Measurements from ENCODE around the gene CTNNA3. TPM values are rescaled to one million over a fixed set of nuclear protein-coding genes. Genes with fewer than 3 reads are reported as not detected.

CTNNA3 gene
- polyA plus RNA-seq, 1 experiment = not detected

DNA sequence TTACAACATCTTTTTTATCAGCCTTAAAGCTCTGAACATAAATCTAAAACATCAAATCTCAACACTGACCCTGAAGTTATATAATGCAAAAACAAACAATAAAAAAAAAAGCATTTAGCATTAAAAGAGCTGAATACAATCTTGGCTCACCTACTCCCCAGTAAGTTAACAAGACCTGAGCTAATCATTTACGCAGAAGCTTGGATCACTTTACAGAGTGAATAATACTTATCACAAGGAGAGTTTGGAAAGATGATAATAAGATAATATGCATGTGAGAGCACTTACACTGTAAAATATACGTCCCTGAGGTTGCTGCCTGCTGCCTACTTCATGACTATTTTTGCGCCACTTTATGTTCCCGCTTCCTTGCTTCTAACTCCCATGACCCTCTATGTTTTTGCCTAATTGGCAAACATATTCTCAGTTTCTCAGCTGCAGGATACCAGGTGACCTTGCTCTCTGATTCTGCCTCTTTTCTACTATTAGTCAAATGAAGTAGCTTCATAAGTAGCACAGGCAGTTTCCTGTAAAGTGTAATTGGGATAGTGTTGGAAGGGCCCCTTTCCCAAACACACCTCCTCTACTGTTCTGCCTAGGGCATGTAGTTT, 436.6 kb downstream of the CTNNA3 start:
- ChIA-PET POLR2A (no interaction called here), CTCF (no interaction called here)
- no peak for DNase-seq (ENCODE audit: low read depth)
- Histone ChIP-seq H3K27me3 (ENCODE audit: control insufficient read depth, insufficient read depth, low read length) (no peaks in the 10 kb centered on the region), H3K36me3 (ENCODE audit: control insufficient read depth, insufficient read depth, low read length) (no peaks in the 10 kb centered on the region), H3K4me3 (ENCODE audit: low read depth, low read length) (no peak overlapping the region)
- TF ChIP-seq, protein P1, sequence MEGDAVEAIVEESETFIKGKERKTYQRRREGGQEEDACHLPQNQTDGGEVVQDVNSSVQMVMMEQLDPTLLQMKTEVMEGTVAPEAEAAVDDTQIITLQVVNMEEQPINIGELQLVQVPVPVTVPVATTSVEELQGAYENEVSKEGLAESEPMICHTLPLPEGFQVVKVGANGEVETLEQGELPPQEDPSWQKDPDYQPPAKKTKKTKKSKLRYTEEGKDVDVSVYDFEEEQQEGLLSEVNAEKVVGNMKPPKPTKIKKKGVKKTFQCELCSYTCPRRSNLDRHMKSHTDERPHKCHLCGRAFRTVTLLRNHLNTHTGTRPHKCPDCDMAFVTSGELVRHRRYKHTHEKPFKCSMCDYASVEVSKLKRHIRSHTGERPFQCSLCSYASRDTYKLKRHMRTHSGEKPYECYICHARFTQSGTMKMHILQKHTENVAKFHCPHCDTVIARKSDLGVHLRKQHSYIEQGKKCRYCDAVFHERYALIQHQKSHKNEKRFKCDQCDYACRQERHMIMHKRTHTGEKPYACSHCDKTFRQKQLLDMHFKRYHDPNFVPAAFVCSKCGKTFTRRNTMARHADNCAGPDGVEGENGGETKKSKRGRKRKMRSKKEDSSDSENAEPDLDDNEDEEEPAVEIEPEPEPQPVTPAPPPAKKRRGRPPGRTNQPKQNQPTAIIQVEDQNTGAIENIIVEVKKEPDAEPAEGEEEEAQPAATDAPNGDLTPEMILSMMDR (IDR thresholded peaks at IDR 0.05; ENCODE audit: insufficient read depth, low read depth, low read length) = no peak

DNA sequence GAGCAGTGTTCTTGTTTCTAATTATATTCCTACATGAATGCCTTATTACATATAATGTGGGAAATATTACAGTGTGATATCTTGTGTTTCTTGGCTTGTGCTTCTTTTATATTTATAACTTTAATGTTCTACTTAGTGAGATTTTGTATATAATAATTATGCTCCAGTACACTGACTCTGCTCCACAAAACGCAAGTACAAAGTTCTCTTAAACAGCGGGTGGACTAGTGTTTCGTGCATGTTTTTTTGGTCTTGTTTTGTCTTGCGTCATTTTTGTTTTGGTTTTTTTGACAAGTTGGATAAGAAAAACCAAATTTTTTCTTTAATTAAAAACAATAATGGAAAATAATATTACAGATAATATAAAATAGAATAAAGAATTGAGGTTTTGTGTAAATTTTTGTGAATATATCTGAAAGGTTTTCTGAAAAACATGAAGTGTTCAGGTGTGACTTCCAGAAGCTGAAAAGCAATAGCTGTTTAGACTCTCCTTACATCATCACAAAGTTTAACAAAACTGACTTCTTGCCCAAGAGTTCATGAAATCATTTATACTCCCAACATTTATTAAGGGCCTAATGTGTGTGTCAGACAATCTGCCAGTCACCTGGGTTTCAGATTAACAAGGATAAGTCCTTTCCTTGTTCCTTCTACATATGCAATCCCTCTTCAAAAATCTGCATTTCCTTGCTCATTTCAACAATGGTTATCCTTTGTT, 438.4 kb downstream of the CTNNA3 start:
- no peaks in the 10 kb centered on the region for H3K36me3 ChIP-seq (ENCODE audit: control insufficient read depth, insufficient read depth, low read length)
- no peaks in the 10 kb centered on the region for H3K27me3 ChIP-seq (ENCODE audit: control insufficient read depth, insufficient read depth, low read length)
- no peak overlapping the region for H3K4me3 ChIP-seq (ENCODE audit: low read depth, low read length)
- POLR2A ChIA-PET = no interaction called here
- DNase-seq (ENCODE audit: low read depth) = no peak
- TF ChIP-seq, protein P1 (IDR thresholded peaks at IDR 0.05; ENCODE audit: insufficient read depth, low read depth, low read length) = no peak
- CTCF ChIA-PET = no interaction called here

DNA sequence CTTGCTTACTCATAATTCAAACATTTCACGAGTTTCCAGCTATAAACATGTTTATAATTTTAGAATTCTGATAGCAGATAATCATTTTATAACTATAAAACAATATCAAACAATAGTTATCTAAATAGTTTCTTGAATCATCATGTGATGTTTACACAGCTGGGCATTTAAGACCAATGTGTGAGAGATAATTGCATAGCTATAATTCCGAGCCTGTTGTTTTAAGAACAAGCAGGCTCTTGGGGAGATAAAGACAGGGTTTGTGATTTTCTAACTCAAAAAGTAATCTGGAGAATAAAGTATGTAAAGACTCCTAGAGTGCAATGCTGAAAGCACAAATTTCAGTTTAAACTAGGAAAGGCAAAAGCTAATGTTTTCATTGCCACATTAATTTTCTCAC, 439.0 kb downstream of the CTNNA3 start:
- ChIA-PET CTCF (interaction anchor here (1.5 kb wide), 1 partner anchor 8 kb away, joined by 3 read pairs; no protein-coding TSS in a partner anchor), POLR2A (no interaction called here)
- TF ChIP-seq, protein P1 (IDR thresholded peaks at IDR 0.05; ENCODE audit: insufficient read depth, low read depth, low read length) = no peak
- no peak overlapping the region for H3K4me3 ChIP-seq (ENCODE audit: low read depth, low read length)
- no peak for DNase-seq (ENCODE audit: low read depth)
- no peaks in the 10 kb centered on the region for H3K36me3 ChIP-seq (ENCODE audit: control insufficient read depth, insufficient read depth, low read length)
- no peaks in the 10 kb centered on the region for H3K27me3 ChIP-seq (ENCODE audit: control insufficient read depth, insufficient read depth, low read length)

DNA sequence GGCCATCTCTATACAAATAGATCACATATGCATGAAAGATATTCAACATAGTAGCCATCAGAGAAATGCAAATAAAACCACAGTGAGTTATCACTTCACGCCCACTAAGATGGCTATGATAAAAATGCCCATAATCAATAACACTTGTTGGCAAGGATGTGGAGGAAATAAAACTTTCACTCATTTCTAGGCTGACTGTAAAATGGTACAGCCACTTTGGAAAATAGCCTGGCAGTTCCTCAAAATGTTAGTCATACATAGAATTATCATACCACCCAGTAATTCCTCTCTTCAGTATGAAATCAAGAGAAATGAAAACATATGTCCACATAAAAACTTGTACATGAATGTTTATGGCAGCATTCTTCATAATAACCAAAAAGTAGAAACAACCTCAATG, 445.3 kb downstream of the CTNNA3 start:
- no peak for DNase-seq (ENCODE audit: low read depth)
- Histone ChIP-seq H3K4me3 (ENCODE audit: low read depth, low read length) (no peak overlapping the region), H3K27me3 (ENCODE audit: control insufficient read depth, insufficient read depth, low read length) (no peaks in the 10 kb centered on the region), H3K36me3 (ENCODE audit: control insufficient read depth, insufficient read depth, low read length) (no peaks in the 10 kb centered on the region)
- ChIA-PET CTCF (no interaction called here), POLR2A (no interaction called here)
- TF ChIP-seq, protein P1 (IDR thresholded peaks at IDR 0.05; ENCODE audit: insufficient read depth, low read depth, low read length) = no peak

DNA sequence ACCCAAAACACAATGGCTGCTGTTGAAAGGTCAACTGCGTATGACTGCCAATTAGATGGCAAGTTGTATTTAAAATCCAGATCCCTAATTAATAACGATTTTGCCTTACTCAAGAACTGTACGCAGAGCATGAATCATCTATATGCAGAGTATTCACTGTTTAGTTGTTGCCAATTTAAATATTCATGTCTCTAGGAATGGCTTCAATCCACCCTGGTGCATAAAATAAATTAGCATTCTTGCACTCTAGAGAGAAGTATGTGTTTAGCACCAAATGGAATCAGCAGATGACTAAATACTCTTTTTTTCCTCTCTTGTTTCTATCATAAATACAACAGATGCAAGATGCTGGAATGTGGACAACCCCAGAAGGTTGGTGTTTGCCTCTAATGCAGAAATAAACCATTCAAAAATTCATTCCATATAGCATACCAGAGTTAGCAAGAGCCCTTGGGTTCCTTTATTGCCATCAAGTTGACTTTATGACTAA, 449.9 kb downstream of the CTNNA3 start:
- Histone ChIP-seq H3K4me3 (ENCODE audit: low read depth, low read length) (no peak overlapping the region), H3K36me3 (ENCODE audit: control insufficient read depth, insufficient read depth, low read length) (no peaks in the 10 kb centered on the region), H3K27me3 (ENCODE audit: control insufficient read depth, insufficient read depth, low read length) (no peaks in the 10 kb centered on the region)
- ChIA-PET CTCF (no interaction called here), POLR2A (no interaction called here)
- TF ChIP-seq, protein P1 (IDR thresholded peaks at IDR 0.05; ENCODE audit: insufficient read depth, low read depth, low read length) = no peak
- DNase-seq (ENCODE audit: low read depth) = no peak

Data from BJ (cell line).